Neural crest cell (in vitro differentiated cells): ENCODE results near the gene KCNIP4. TPM values are rescaled to one million over a fixed set of nuclear protein-coding genes. Genes with fewer than 3 reads are reported as not detected.

Experiments used
- DNase-seq: peaks from one replicate; pipeline ENCODE4 v3.0.0; 2021; ENCODE audit warnings: low read depth, mixed read lengths, low spot score
- H3K27ac Mint-ChIP-seq: one replicate; pipeline ENCODE4 v1.8.0; 2021; ENCODE audit warnings: mild to moderate bottlenecking, mixed read lengths; ENCODE audit not compliant: unreplicated experiment
- H3K27me3 Mint-ChIP-seq: 2 replicates; pipeline ENCODE4 v1.8.0; 2021; ENCODE audit warnings: low read depth, mild to moderate bottlenecking, mixed read lengths
- H3K36me3 Mint-ChIP-seq: 2 replicates; pipeline ENCODE4 v1.8.0; 2021; ENCODE audit warnings: low read depth, mild to moderate bottlenecking, mixed read lengths
- H3K4me1 Mint-ChIP-seq: 2 replicates; pipeline ENCODE4 v1.8.0; 2021; ENCODE audit warnings: mixed read lengths
- H3K4me3 Mint-ChIP-seq: one replicate; pipeline ENCODE4 v1.8.0; 2021; ENCODE audit warnings: mild to moderate bottlenecking, mixed read lengths
- H3K9me3 Mint-ChIP-seq: 2 replicates; pipeline ENCODE4 v1.8.0; 2021; ENCODE audit warnings: mixed read lengths
- CTCF ChIP-seq: fragments of 200-600 bp; sonication (generic); conservative IDR thresholded peaks from 2 replicates; pipeline ENCODE4 v1.5.0; 2021; ENCODE audit warnings: antibody characterized with exemption, mild to moderate bottlenecking
- total RNA-seq: library from RNA; stranded (reverse); gene quantifications from 2 replicates; pipeline ENCODE4 v1.2.1, GENCODE V29; 2021

KCNIP4 gene
- total RNA-seq, 1 donor from 2014 or later = 0.33 TPM

- Mint-ChIP-seq H3K27me3 (no peaks in the 10 kb centered on the region), H3K4me3 (no peak overlapping the region), H3K4me1 (no peaks in the 10 kb centered on the region), H3K36me3 (no peaks in the 10 kb centered on the region), H3K27ac (no peak overlapping the region), H3K9me3 (no peaks in the 10 kb centered on the region)
- no peak for DNase-seq
- TF ChIP-seq CTCF = no peak
These were observed 1043.6 kb downstream of the KCNIP4 start for GRCh38 chr4:20904966-20905365.

GRCh38 chr4:20901851-20902250 lies 1046.7 kb downstream of the KCNIP4 start:
- no peak overlapping the region for H3K4me3 Mint-ChIP-seq
- H3K9me3 Mint-ChIP-seq = no peaks in the 10 kb centered on the region
- H3K27ac Mint-ChIP-seq = no peak overlapping the region
- no peaks in the 10 kb centered on the region for H3K36me3 Mint-ChIP-seq
- no peak for TF ChIP-seq CTCF
- DNase-seq = no peak
- H3K27me3 Mint-ChIP-seq = no peaks in the 10 kb centered on the region
- no peaks in the 10 kb centered on the region for H3K4me1 Mint-ChIP-seq

- no peak overlapping the region for H3K4me3 Mint-ChIP-seq
- no peak overlapping the region for H3K27ac Mint-ChIP-seq
- no peaks in the 10 kb centered on the region for H3K27me3 Mint-ChIP-seq
- no peak for DNase-seq
- H3K9me3 Mint-ChIP-seq = no peaks in the 10 kb centered on the region
- no peaks in the 10 kb centered on the region for H3K4me1 Mint-ChIP-seq
- no peak for TF ChIP-seq CTCF
- no peaks in the 10 kb centered on the region for H3K36me3 Mint-ChIP-seq
These were observed 1049.0 kb downstream of the KCNIP4 start for GRCh38 chr4:20899591-20899990.

- no peak for TF ChIP-seq CTCF
- Mint-ChIP-seq H3K27me3 (no peaks in the 10 kb centered on the region), H3K36me3 (no peaks in the 10 kb centered on the region), H3K4me3 (no peak overlapping the region), H3K9me3 (no peaks in the 10 kb centered on the region), H3K4me1 (no peaks in the 10 kb centered on the region), H3K27ac (no peak overlapping the region)
- DNase-seq = no peak
These were observed 1052.6 kb downstream of the KCNIP4 start for GRCh38 chr4:20895988-20896387.

GRCh38 chr4:20895208-20895607 lies 1053.4 kb downstream of the KCNIP4 start:
- TF ChIP-seq CTCF = no peak
- Mint-ChIP-seq H3K27me3 (no peaks in the 10 kb centered on the region), H3K27ac (peak overlapping the region; percentile 32), H3K4me1 (no peaks in the 10 kb centered on the region), H3K36me3 (no peaks in the 10 kb centered on the region), H3K4me3 (no peak overlapping the region), H3K9me3 (no peaks in the 10 kb centered on the region)
- DNase-seq = no peak

- no peak overlapping the region for H3K27ac Mint-ChIP-seq
- H3K4me3 Mint-ChIP-seq = no peak overlapping the region
- DNase-seq = no peak
- H3K4me1 Mint-ChIP-seq = no peaks in the 10 kb centered on the region
- H3K9me3 Mint-ChIP-seq = no peaks in the 10 kb centered on the region
- no peak for TF ChIP-seq CTCF
- no peaks in the 10 kb centered on the region for H3K36me3 Mint-ChIP-seq
- no peaks in the 10 kb centered on the region for H3K27me3 Mint-ChIP-seq
These were observed 1057.8 kb downstream of the KCNIP4 start for GRCh38 chr4:20890761-20891160.
